Glutamatergic neuron (in vitro differentiated cells): ENCODE data around the gene IFFO2. TPM values are rescaled to one million over a fixed set of nuclear protein-coding genes. Genes with fewer than 3 reads are reported as not detected.
A peak's percentile ranks its signal among the peaks of the same experiment; 100 is the strongest.

Experiments used
- DNase-seq: peaks from one replicate; pipeline ENCODE4 v3.0.0; 2022
- H3K27ac Mint-ChIP-seq: one replicate; pipeline ENCODE4 v1.8.0; 2020; ENCODE audit warnings: mild to moderate bottlenecking, mixed read lengths, inconsistent platforms; ENCODE audit not compliant: unreplicated experiment
- H3K27me3 Mint-ChIP-seq: one replicate; pipeline ENCODE4 v1.8.0; 2020; ENCODE audit warnings: mild to moderate bottlenecking, moderate library complexity, mixed read lengths, inconsistent platforms; ENCODE audit not compliant: unreplicated experiment
- H3K36me3 Mint-ChIP-seq: one replicate; pipeline ENCODE4 v1.8.0; 2020; ENCODE audit warnings: mild to moderate bottlenecking, mixed read lengths, inconsistent platforms; ENCODE audit not compliant: unreplicated experiment
- H3K4me1 Mint-ChIP-seq: one replicate; pipeline ENCODE4 v1.8.0; 2020; ENCODE audit warnings: mild to moderate bottlenecking, low read depth, mixed read lengths, inconsistent platforms; ENCODE audit not compliant: unreplicated experiment
- H3K4me3 Mint-ChIP-seq: one replicate; pipeline ENCODE4 v1.8.0; 2020; ENCODE audit warnings: mild to moderate bottlenecking, mixed read lengths, inconsistent platforms; ENCODE audit not compliant: unreplicated experiment
- H3K9me3 Mint-ChIP-seq: one replicate; pipeline ENCODE4 v1.8.0; 2020; ENCODE audit warnings: mild to moderate bottlenecking, moderate library complexity, mixed read lengths, inconsistent platforms; ENCODE audit not compliant: unreplicated experiment
- CTCF ChIP-seq: fragments of 200-600 bp; sonication (generic); IDR thresholded peaks from one replicate; pipeline ENCODE4 v1.5.0; 2021; ENCODE audit not compliant: partially characterized antibody, unreplicated experiment
- total RNA-seq: library from RNA; stranded (reverse); fragmentation: NEBNext Ultra II Directional; extraction: Animal tissue kit (Norgen Biotek cat#: 25700); gene quantifications from one replicate; pipeline ENCODE4 v1.2.1, GENCODE V29; 2021; ENCODE audit not compliant: unreplicated experiment

The IFFO2 gene
- total RNA-seq, 1 donor from 2014 or later, result 107 TPM

DNA sequence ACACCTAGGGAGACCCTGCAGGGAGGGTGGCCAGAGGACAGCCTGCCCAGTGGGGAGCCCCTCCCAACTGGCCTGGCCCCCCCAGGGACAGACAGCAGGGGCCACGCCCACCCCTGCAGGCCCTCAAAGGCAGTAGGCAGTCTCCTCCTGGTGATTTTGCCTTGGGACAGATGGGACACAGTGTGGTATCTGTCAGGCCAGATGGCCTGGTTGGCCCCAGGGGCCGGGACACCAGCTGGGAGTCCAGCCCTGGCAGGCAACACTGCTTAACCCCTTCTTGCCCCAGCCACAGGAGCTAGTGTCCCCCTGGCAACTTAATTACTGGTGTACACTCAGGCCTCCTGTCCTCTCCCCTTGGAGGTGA is 17.8 kb downstream of the IFFO2 start:
- Mint-ChIP-seq H3K4me1 (peaks cover 56% of the 10 kb centered on the region), H3K27me3 (peaks cover 25% of the 10 kb centered on the region), H3K9me3 (peaks cover 28% of the 10 kb centered on the region), H3K4me3 (peak overlapping the region; percentile 11), H3K27ac (peak overlapping the region; percentile 98), H3K36me3 (no peaks in the 10 kb centered on the region)
- no peak for TF ChIP-seq CTCF
- DNase-seq, result peak; percentile 89

GRCh38 chr1:18938008-18938706 is 18.3 kb downstream of the IFFO2 start:
- H3K4me1 Mint-ChIP-seq, result peaks cover 53% of the 10 kb centered on the region
- TF ChIP-seq CTCF, result no peak

GRCh38 chr1:18937539-18937938 is 18.9 kb downstream of the IFFO2 start:
- Mint-ChIP-seq H3K36me3 (no peaks in the 10 kb centered on the region), H3K9me3 (peaks cover 29% of the 10 kb centered on the region), H3K27me3 (peaks cover 28% of the 10 kb centered on the region), H3K27ac (peak overlapping the region; percentile 98), H3K4me3 (no peak overlapping the region), H3K4me1 (peaks cover 55% of the 10 kb centered on the region)
- TF ChIP-seq CTCF, result no peak
- DNase-seq, result no peak

More at GRCh38 chr1:18938008-18938706, 18.3 kb downstream of the IFFO2 start:
- peaks cover 25% of the 10 kb centered on the region for H3K27me3 Mint-ChIP-seq
- peaks cover 28% of the 10 kb centered on the region for H3K9me3 Mint-ChIP-seq
- no peak for DNase-seq
- H3K4me3 Mint-ChIP-seq, result no peak overlapping the region
- peak overlapping the region; percentile 98 for H3K27ac Mint-ChIP-seq
- no peaks in the 10 kb centered on the region for H3K36me3 Mint-ChIP-seq

DNA sequence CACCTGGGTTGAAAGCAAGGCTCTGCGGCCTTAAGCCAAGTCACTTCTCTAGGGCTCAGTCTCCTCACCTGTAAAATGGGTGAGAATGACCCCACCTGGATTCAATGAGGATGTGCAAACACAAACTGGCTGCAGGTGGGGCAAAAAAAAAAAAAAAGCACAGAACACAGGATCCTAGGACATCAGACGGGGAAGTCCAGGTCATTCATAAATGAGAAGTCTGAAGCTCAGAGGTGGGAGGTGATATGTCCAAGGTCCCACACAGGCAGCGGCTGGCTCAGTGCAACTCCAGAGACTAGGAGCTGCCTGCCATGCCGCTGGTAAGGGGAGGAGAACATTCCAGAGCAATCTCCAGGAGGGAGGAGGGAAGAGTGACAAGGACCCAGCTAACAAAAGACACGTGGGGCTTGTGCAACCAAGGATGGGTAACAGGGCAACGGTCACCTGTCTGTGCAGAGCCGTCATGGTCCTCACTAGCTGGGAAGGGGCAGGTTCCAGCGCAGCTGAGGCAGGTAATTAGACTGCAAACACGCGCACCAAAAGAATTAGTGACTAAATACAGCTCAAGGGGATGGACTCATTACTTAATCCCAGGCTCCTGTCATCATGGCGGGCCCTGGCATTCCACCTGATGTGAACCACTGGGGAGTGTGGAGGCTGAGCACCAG is 19.5 kb downstream of the IFFO2 start:
- TF ChIP-seq CTCF, result no peak
- no peak for DNase-seq
- H3K36me3 Mint-ChIP-seq, result no peaks in the 10 kb centered on the region
- H3K4me1 Mint-ChIP-seq, result peaks cover 61% of the 10 kb centered on the region
- H3K4me3 Mint-ChIP-seq, result peak overlapping the region; percentile 75
- H3K27ac Mint-ChIP-seq, result peak overlapping the region; percentile 98
- peaks cover 32% of the 10 kb centered on the region for H3K9me3 Mint-ChIP-seq
- H3K27me3 Mint-ChIP-seq, result peaks cover 33% of the 10 kb centered on the region

- Mint-ChIP-seq H3K27ac (peak overlapping the region; percentile 98), H3K4me1 (peaks cover 66% of the 10 kb centered on the region)
Observed at GRCh38 chr1:18936471-18936813, 20.0 kb downstream of the IFFO2 start.

More at GRCh38 chr1:18936471-18936813, 20.0 kb downstream of the IFFO2 start:
- H3K4me3 Mint-ChIP-seq, result peak overlapping the region; percentile 75
- TF ChIP-seq CTCF, result no peak
- peaks cover 38% of the 10 kb centered on the region for H3K27me3 Mint-ChIP-seq
- H3K9me3 Mint-ChIP-seq, result peaks cover 36% of the 10 kb centered on the region
- H3K36me3 Mint-ChIP-seq, result no peaks in the 10 kb centered on the region
- no peak for DNase-seq
